Activated naive CD8-positive, alpha-beta T cell treated with anti-CD3 and anti-CD28 coated beads for 36 hours (primary cell): ENCODE data around the gene LTB4R2. TPM values are rescaled to one million over a fixed set of nuclear protein-coding genes. Genes with fewer than 3 reads are reported as not detected.

Experiments used
- DNase-seq: peaks from one replicate; pipeline ENCODE4 v3.0.0; 2021
- H3K27ac Mint-ChIP-seq: one replicate; pipeline ENCODE4 v1.8.0; 2022; ENCODE audit warnings: mild to moderate bottlenecking, moderate library complexity, mixed read lengths
- H3K27me3 Mint-ChIP-seq: one replicate; pipeline ENCODE4 v1.8.0; 2022; ENCODE audit warnings: mild to moderate bottlenecking, mixed read lengths
- H3K36me3 Mint-ChIP-seq: one replicate; pipeline ENCODE4 v1.8.0; 2021; ENCODE audit warnings: mild to moderate bottlenecking, mixed read lengths
- H3K4me1 Mint-ChIP-seq: one replicate; pipeline ENCODE4 v1.8.0; 2021; ENCODE audit warnings: mixed read lengths
- H3K4me3 Mint-ChIP-seq: one replicate; pipeline ENCODE4 v1.8.0; 2022; ENCODE audit warnings: mild to moderate bottlenecking, moderate library complexity, mixed read lengths
- H3K9me3 Mint-ChIP-seq: one replicate; pipeline ENCODE4 v1.8.0; 2022; ENCODE audit warnings: mixed read lengths
- total RNA-seq, 2 experiments: library from RNA; stranded (reverse); gene quantifications; one replicate each; pipeline ENCODE4 v1.2.3, GENCODE V29; 2021

Gene LTB4R2
- total RNA-seq, 2 experiments from 2014 or later, result 11.5 TPM

DNA sequence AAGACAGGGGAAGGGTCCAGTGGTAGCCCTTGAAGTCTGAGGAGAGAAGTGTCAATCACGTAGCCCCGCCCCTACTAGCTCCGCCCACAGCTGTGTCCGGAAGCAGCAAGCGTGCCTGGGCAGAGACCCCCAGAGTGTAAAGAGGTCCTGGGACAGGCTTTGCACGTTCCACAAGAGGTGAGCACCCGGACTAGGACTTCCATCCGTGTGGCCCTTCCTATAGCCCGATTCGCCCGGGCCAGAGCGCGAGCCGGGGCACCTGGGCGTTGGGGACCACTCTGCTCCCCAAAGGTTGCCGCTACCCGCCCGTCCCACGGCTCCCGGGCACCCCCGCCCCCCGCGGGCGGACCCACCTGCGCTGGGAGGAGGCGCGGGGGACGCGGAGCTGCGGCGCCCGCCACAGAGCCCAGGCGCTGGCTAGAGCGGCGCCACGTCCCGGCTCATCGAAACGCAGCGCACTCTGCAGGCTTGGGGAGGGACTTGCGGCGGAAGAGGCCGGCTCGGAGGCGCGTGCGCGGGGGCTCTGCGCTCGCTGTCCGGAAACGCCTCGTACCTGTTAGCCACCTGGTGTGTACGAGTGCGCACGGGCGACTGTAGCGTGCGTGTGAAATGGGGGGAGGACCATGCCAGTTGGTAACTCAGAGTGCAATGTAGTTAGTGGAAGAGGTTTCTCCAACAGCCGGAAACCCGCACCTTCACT is 38.7 kb upstream of the LTB4R2 start, which contains the start of gene RABGGTA:
RABGGTA (minus strand) TSS at position 464 of the 700 bp plus-strand sequence. CDS start 482 bp downstream, outside the sequence.
- Mint-ChIP-seq H3K36me3 (peaks cover 8% of the 10 kb centered on the region), H3K27me3 (no peaks in the 10 kb centered on the region), H3K4me1 (peaks cover 40% of the 10 kb centered on the region), H3K27ac (peak within 1 kb of the TSS; percentile 97), H3K4me3 (peak within 1 kb of the TSS; percentile 87), H3K9me3 (no peaks in the 10 kb centered on the region)
- DNase-seq, result peak; percentile 94

- no peak for DNase-seq
- no peaks in the 10 kb centered on the region for H3K27me3 Mint-ChIP-seq
- peak overlapping the region; percentile 97 for H3K27ac Mint-ChIP-seq
- peak overlapping the region; percentile 87 for H3K4me3 Mint-ChIP-seq
- peaks cover 42% of the 10 kb centered on the region for H3K4me1 Mint-ChIP-seq
- H3K9me3 Mint-ChIP-seq, result no peaks in the 10 kb centered on the region
- H3K36me3 Mint-ChIP-seq, result peaks cover 8% of the 10 kb centered on the region
Measured at GRCh38 chr14:24271834-24272263, 38.1 kb upstream of the LTB4R2 start.

- DNase-seq, result no peak
- Mint-ChIP-seq H3K27me3 (no peaks in the 10 kb centered on the region), H3K27ac (peak overlapping the region; percentile 97), H3K9me3 (no peaks in the 10 kb centered on the region), H3K4me1 (peaks cover 47% of the 10 kb centered on the region), H3K4me3 (peak overlapping the region; percentile 87), H3K36me3 (peaks cover 12% of the 10 kb centered on the region)
Measured at GRCh38 chr14:24272467-24272866, 37.5 kb upstream of the LTB4R2 start.

- Mint-ChIP-seq H3K4me1 (peaks cover 56% of the 10 kb centered on the region), H3K27ac (peak overlapping the region; percentile 97), H3K27me3 (no peaks in the 10 kb centered on the region), H3K36me3 (peaks cover 16% of the 10 kb centered on the region), H3K4me3 (peak overlapping the region; percentile 29), H3K9me3 (peaks cover 4% of the 10 kb centered on the region)
- DNase-seq, result no peak
Measured at GRCh38 chr14:24273422-24273998, 36.4 kb upstream of the LTB4R2 start.

DNA sequence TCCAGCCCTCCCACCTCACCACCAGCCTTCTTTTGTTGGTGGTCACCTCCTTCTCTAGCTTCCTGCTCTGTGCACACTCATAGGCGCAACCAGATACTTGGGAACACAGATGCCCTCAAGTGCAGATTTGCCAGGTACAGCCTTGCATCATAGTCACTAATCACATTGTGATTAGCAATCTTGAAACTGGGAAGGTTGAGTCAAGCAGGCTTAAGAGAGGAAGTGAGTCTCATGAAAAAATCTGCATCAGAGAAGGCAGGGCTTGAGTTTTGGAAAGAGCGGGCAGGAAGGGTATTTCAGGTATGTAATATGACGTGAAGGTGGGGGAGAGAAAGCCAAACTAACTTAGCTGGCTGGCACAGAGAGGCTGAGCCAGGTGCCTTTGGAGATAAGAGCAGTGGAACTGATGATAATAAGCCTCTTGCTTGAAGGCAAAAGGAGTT is 35.8 kb upstream of the LTB4R2 start:
- H3K4me3 Mint-ChIP-seq, result peak overlapping the region; percentile 29
- peaks cover 20% of the 10 kb centered on the region for H3K36me3 Mint-ChIP-seq
- no peaks in the 10 kb centered on the region for H3K27me3 Mint-ChIP-seq
- peak; percentile 55 for DNase-seq
- peaks cover 62% of the 10 kb centered on the region for H3K4me1 Mint-ChIP-seq
- H3K27ac Mint-ChIP-seq, result peak overlapping the region; percentile 97
- H3K9me3 Mint-ChIP-seq, result peaks cover 7% of the 10 kb centered on the region

DNA sequence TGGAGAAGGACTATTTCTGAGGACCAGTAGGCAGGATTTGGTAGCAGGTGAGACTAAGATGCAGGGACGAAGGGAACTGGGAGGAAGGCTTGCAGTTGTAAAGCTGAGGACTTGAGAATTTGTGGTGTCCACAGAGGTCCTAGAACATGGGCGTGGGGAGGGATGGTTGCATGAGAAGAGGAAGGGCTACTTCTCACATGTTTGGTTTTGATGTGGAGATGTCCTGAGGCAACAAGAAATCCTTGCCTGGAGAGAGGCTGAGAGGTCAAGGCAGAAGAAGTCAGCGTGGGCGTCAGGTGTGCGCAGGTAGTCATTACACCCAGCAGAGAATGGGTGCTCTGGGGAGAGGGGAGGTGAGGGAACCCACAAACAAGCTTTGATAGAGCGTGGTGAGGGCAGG is 32.9 kb upstream of the LTB4R2 start:
- Mint-ChIP-seq H3K36me3 (peaks cover 20% of the 10 kb centered on the region), H3K9me3 (peaks cover 7% of the 10 kb centered on the region), H3K27me3 (no peaks in the 10 kb centered on the region), H3K4me3 (no peak overlapping the region), H3K4me1 (peaks cover 64% of the 10 kb centered on the region), H3K27ac (no peak overlapping the region)
- no peak for DNase-seq

- Mint-ChIP-seq H3K27ac (peak overlapping the region; percentile 66), H3K9me3 (peaks cover 7% of the 10 kb centered on the region), H3K27me3 (no peaks in the 10 kb centered on the region), H3K4me1 (peaks cover 57% of the 10 kb centered on the region), H3K4me3 (no peak overlapping the region), H3K36me3 (peaks cover 15% of the 10 kb centered on the region)
- DNase-seq, result no peak
Measured at GRCh38 chr14:24277606-24278321, 32.2 kb upstream of the LTB4R2 start.

GRCh38 chr14:24278424-24278823 is 31.5 kb upstream of the LTB4R2 start:
- H3K4me1 Mint-ChIP-seq, result peaks cover 50% of the 10 kb centered on the region
- H3K27me3 Mint-ChIP-seq, result no peaks in the 10 kb centered on the region
- DNase-seq, result no peak
- H3K27ac Mint-ChIP-seq, result peak overlapping the region; percentile 66
- H3K36me3 Mint-ChIP-seq, result peaks cover 15% of the 10 kb centered on the region
- no peak overlapping the region for H3K4me3 Mint-ChIP-seq
- peaks cover 7% of the 10 kb centered on the region for H3K9me3 Mint-ChIP-seq

DNA sequence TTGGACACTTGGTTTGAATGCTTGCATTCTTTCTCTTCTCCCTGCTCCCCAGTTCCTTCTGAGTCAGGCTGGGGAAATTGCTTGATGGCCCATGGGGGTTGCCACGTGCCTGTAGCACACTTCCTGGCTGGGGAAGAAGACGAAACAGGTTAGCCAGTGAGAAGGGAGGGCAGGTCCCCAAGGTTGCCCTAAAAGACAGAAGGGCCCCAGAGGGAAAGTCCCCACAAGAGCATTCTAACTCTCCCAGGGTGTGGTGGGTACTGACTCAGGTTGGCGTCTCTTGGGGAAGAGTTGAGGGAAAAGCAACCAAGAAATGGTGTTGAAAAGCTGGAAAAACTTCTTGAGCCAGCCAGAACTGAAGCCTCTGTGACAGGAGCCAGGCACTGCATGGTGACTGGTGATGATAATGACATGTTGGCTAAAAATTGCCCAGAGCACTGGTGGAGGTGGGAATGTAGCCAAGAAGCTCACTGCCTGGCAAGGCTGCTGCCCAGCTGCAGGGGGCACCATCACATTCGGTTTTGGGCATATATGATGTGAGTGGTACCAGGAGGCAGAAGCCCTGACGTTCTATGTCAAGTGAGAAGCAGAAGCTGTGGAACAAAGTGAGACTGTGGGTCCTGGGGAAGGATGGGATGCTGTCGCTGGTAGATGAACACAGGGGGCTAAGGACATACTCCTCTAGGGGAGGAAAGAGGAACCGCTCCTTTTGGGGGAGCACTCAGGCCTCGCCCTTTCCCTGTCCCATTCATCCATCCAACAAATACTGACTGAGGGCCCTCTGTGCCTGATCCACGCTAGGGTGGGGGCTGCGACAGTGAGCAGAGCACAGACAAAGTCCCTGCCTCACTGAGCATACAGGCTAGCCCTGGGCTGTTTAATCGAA is 30.4 kb upstream of the LTB4R2 start:
- Mint-ChIP-seq H3K27ac (peak overlapping the region; percentile 66), H3K36me3 (peaks cover 12% of the 10 kb centered on the region), H3K27me3 (no peaks in the 10 kb centered on the region), H3K4me1 (peaks cover 39% of the 10 kb centered on the region), H3K4me3 (no peak overlapping the region), H3K9me3 (peaks cover 7% of the 10 kb centered on the region)
- DNase-seq, result peak; percentile 57

DNA sequence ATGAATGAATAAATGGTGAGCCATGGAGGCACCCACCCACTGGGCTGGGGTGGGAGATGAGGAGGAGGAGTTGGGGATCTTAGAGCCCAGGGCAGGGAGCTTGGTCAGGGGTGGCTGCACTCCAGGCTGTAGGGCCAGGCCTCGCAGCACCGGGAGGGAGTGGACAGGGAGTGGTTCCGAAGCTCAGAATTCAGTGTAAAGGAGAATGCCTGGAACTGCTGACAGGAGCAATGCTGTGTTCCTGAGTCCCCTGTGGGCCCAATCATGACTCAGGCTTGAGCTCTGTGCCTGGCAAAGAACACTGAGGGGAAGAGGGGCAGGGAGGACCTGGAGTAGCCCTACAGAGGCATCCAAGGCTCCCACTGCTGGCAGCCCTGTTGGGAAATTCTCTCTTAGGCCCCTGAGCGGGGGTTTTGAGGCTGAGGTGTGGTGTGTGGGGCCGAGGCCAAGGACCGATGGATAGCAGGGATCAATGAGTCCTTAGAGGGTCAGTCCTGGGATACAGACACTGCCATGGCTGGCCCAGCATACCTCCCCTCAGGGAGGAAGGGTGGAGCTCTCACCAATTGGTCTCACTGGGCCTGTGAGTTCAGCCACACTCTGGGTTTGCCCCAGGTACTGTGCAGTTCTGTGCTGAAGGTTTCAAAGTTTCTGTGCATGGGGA is 29.0 kb upstream of the LTB4R2 start:
- no peak overlapping the region for H3K27ac Mint-ChIP-seq
- no peak overlapping the region for H3K4me3 Mint-ChIP-seq
- H3K36me3 Mint-ChIP-seq, result peaks cover 12% of the 10 kb centered on the region
- H3K9me3 Mint-ChIP-seq, result peaks cover 7% of the 10 kb centered on the region
- H3K27me3 Mint-ChIP-seq, result no peaks in the 10 kb centered on the region
- DNase-seq, result no peak
- H3K4me1 Mint-ChIP-seq, result peaks cover 40% of the 10 kb centered on the region

DNA sequence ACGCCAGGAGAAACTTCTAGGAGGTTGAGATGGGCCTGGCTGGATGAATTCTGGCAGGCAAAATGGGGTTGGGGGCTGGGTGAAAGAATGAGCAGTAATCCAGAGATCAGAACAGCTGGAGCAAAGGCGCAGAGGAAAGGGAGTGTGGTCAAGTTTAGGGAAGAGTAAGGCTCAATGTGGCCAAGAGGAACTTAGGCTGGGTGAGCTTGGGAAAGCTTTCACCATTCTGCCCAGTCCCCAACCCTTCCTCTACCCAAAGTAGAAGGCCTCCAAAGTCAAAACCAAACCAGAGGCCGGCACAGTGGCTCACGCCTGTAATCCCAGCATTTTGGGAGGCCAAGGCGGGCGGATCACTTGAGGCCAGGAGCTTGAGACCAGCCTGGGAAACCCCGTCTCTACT is 28.3 kb upstream of the LTB4R2 start:
- H3K27ac Mint-ChIP-seq, result no peak overlapping the region
- DNase-seq, result no peak
- H3K4me3 Mint-ChIP-seq, result no peak overlapping the region
- H3K27me3 Mint-ChIP-seq, result no peaks in the 10 kb centered on the region
- H3K36me3 Mint-ChIP-seq, result peaks cover 12% of the 10 kb centered on the region
- peaks cover 40% of the 10 kb centered on the region for H3K4me1 Mint-ChIP-seq
- H3K9me3 Mint-ChIP-seq, result peaks cover 7% of the 10 kb centered on the region

GRCh38 chr14:24282736-24283135 is 27.2 kb upstream of the LTB4R2 start:
- Mint-ChIP-seq H3K4me3 (no peak overlapping the region), H3K9me3 (peaks cover 7% of the 10 kb centered on the region), H3K4me1 (peaks cover 37% of the 10 kb centered on the region), H3K27ac (no peak overlapping the region), H3K36me3 (peaks cover 11% of the 10 kb centered on the region), H3K27me3 (no peaks in the 10 kb centered on the region)
- DNase-seq, result no peak

DNA sequence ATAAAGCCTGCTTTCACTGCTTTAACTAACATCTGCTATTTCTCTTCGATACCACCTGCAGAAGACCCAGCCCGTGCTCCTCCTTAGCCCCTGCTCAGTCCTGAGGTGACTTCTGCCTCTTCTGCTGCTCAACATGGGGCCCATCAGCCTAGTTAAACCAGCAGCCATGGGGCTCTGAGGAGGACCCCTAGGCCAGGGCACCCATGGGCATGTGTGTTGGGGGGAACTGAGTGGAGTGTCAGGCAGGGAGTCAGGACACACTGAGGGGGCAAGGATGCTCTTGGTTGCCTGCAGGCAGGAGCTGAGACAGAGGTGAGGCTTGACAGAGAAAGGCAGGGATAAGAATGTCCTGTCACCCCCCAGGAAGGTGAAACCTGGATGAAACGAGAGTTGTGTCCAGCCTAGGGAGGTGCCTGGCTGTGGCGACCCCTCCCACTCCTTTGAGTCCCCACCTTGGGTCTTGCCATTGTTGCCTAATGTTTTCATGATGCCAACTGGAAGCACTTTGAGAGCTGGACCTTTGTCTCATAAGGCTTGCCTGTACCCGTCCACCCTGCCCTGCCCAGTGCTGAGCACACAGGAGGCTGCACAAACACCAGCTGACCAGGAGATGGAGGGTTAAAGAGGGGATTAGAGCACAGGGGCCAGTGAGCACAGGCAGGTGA is 26.0 kb upstream of the LTB4R2 start:
- Mint-ChIP-seq H3K4me1 (peaks cover 30% of the 10 kb centered on the region), H3K9me3 (no peaks in the 10 kb centered on the region), H3K27me3 (no peaks in the 10 kb centered on the region), H3K4me3 (no peak overlapping the region), H3K27ac (no peak overlapping the region), H3K36me3 (peaks cover 8% of the 10 kb centered on the region)
- DNase-seq, result no peak
